Mammary epithelial cell (primary cell): ENCODE data around the gene NHLRC2.

Experiments
- CTCF ChIP-seq, 2 donors: IDR thresholded peaks in 1 of 2; conservative IDR thresholded peaks in 1 of 2; 2 replicates each; pipeline ENCODE4 v1.5.1; 2011 to 2012; ENCODE audit warnings: inconsistent platforms in 2 of 2, low read length in 2 of 2, mild to moderate bottlenecking in 2 of 2, control low read depth in 1 of 2, low read depth in 1 of 2; ENCODE audit not compliant: insufficient read depth in 1 of 2; ENCODE audit errors: extremely low read depth in 1 of 2
- EZH2 ChIP-seq: IDR thresholded peaks from 2 replicates; pipeline ENCODE4 v1.6.1; 2012; ENCODE audit warnings: low read length, inconsistent platforms, borderline replicate concordance

- TF ChIP-seq CTCF (conservative IDR thresholded peaks at IDR 0.05 in 1 of 2, IDR thresholded peaks at IDR 0.05 in 1 of 2; ENCODE audit: extremely low read depth in 1 of 2, insufficient read depth in 1 of 2, low read depth in 1 of 2, low read length in 2 of 2) = no peak
- TF ChIP-seq EZH2 = no peak
These were observed 68.5 kb downstream of the NHLRC2 start for GRCh38 chr10:113922787-113923570.
